Measurements from ENCODE around the gene OR6X1.
"Not testable (repeated sequence)": the region's sequence is repeated elsewhere in the genome, so short reads cannot be mapped to it uniquely, and the experiment has no call there.

The OR6X1 gene

DNA sequence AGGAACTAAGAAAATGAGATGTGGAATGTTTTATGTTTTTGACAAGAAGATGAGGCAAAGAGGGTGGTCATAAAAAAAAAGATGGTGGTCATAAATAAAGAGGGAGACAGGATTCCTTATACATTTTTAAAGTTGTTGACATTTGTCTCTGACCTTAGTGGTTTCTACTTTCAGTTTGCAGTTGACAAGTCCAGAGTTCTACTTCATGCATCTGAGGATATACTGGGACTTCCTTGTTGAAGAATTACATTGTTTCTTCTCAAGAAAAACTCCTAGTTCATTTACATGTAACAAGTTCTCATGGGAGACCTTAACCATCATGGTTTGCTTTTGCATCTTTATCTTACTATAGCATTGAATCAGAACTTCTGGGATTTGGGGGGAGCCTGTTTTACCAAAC is 1.2 kb downstream of the OR6X1 start:
- no peak for DNase-seq (ENCODE audit: low read depth)

DNA sequence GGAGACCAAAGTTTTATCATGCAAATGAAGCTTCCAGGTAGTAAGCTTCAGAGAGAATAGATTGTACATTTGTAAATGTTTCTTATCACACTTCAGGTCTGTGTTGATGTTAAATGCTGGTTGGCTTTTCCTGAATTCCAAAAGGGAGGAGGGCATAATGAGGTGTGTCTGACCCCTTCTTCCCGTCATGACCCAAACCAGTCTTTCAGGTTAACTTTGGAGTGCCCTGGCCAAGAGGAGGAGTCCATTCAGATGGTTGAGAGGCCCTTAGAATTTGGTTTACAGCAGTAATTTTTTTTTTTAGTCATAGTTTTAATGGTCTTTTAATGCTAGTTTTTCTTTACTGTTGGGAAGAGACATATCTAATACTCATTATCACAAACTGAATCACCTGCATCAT is 2.5 kb downstream of the OR6X1 start:
- DNase-seq (ENCODE audit: low read depth) = no peak

DNA sequence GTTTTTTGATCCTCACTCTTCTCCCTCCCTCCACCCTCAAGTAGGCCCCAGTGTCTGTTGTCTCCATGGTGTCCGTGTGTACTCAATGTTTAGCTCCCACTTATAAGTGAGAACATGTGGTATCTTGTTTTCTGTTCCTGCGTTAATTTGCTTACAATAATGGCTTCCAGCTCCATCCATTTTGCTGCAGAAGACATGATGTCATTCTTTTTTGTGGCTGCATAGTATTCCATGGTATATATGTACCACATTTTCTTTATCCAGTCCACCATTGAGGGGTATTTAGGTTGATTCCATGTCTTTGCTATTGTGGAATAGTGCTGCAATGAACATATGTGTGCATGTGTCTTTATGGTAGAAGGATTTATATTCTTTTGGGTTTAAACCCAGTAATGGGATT is 6.0 kb downstream of the OR6X1 start:
- DNase-seq (ENCODE audit: low read depth) = not testable (repeated sequence)

DNA sequence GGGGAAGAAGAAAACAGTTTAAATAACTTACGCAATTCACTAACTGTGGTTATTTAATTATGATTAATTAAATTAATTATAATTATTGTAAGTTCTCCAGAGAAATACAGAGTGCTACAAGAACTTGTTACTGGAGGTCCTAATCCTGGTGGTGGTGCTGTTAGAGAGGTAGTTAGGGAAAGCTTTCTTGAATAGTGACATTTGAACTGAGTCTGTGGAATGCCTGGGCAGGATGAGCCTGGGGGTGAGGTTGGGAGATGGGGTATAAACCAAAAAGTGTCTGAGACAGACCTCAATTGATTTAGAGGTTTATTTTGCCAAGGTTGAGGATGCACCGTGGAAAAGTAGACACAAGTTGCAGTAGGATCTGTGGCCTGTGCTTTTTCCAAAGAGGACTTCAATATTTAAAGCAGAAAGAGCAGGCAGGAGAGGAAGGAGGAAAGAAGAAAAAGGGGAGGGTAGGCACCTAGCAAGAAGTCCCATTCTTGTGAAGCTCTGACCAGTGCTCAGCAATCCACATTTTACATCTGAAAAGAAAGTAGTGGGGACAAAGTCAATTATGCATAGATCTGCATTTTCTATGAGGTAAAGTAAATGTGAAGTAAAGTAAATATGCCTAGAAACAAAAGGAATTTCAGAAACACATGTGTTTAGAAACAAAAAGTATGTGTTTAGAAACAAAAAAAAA is 8.4 kb downstream of the OR6X1 start:
- no peak for DNase-seq (ENCODE audit: low read depth)

DNA sequence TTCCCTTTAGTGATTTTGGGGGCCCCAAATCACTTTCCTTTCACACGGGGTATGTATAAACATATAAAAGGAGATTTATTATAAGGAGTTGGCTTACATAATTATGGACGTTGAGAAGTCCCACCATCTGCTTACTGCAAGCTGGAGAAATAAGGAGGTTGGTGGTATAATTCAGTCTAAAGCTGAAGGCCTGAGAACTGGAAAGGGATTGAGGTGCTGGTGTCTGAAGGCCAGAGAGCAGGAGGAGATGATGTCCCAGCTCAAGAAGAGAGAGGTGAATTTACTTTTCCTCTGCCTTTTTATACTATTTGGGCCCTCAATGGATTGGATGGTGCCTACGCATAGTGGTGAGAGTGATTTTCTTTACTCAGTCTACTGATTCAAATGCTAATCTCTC is 11.6 kb downstream of the OR6X1 start:
- no peak for DNase-seq (ENCODE audit: low read depth)

DNA sequence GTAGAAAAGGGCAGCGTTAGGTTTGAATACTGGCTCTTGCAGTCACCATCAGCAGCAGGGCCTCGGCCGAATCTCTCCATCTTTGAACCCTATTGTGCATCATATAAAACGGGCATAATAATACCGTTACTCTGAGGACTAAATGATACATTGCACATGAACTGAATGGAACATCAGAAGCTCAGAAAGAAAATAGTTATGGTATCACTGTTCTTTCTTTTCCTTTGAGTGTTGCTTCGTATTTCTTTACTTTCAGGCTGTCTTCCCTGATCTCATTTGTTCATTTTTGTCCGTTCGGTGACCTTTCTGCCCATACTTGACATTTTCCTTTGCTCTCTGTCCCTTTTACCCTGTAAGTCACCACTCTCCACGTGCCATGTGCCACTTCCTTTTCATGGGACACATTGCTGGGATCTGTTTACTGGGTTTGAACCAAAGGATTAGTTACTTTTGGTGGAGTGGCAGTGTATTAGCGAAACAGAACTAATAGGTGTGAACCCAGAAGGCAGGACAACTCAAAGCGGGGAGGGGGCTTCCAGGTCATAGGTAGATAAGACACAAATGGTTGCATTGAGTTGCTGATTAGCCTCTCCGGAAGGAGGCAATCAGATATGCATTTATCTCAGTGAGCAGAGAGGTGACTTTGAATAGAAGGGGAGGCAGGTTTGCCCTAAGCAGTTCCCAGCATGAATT is 12.1 kb downstream of the OR6X1 start:
- no peak for DNase-seq (ENCODE audit: low read depth)

DNA sequence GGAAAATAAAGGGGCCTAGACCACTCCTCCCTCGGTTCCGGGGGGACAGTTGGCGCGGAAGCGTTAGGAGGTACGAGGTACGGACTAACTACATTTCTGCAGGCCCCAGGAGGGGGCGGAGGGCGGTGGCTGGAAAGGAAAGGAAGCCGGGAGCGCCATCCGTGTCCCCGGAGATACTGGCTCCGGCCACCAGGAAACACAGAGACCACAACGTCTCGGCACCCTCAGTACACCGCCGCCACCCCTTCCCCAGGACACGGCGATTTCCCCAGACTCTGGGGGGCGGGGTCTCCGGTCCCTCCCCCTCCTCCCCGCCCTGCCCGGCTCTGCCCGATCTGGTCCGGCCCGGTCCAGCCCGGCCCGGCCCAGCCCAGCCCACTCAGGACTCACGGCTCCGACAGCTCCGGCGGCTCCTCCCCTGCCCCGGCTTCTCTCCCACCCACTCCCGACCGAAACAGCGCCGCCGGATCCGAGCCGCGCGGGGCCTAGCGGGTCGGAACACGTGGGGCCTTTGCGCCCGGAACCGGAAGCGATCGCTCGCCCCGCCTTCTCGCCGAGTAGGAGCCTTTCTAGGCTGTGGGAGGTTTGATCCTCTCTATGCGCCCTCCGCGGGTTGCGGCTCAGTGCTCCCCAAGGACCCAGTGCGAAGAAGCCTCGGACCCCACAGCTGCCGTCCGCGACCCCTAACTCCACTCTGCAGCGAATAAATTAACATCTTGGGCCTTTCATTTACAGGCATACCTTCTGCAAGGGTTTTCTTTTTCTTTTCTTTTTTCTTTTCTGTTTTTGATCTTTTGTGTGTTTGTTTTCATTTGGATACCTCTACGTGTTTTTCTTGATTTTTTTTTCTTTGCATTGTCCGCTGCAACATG is 12.9 kb downstream of the OR6X1 start, which contains the start of gene ZNF202:
Gene ZNF202, minus strand, starts transcription at position 502 of the 872 bp plus-strand sequence. CDS start 10,772 bp downstream, outside the sequence.
- peak; percentile 82 for DNase-seq (ENCODE audit: low read depth)

DNA sequence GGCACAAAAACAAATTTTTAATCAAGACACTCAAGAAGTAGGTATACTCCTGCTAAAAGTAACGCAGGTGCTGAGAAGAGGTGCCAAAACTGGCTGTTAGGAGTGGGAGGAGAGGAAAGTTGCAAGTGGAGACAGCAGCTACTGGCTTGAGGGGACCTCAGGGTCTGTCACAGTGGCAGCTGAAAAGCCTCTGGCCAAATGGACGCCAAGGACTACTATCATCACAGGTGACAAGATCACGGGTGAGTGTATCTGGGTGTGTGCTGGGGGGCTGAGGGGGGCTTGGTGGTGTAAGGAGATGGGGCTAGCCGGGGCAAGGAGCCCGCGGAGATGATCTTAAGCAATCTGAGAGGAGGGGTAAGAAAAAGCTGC is 13.5 kb downstream of the OR6X1 start:
- DNase-seq (ENCODE audit: low read depth) = no peak

DNA sequence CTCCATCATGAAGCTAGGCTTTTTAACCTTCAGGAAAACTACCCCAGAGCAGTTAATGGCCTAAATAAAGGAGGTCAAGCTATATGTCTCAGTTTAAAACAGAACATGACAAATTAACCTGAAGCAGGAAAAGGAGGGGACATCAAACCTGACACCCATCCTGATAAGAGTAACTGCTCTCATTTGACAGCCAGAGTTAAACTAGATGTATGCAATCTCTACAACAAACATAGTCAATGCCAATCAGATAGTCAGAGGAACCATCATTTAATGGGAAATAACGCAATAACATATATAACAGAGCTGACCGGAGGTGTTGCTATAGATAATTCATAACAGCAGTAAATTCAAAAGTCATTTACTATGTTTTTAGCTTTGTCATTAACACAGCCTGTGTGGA is 15.9 kb downstream of the OR6X1 start:
- DNase-seq (ENCODE audit: low read depth) = no peak

DNA sequence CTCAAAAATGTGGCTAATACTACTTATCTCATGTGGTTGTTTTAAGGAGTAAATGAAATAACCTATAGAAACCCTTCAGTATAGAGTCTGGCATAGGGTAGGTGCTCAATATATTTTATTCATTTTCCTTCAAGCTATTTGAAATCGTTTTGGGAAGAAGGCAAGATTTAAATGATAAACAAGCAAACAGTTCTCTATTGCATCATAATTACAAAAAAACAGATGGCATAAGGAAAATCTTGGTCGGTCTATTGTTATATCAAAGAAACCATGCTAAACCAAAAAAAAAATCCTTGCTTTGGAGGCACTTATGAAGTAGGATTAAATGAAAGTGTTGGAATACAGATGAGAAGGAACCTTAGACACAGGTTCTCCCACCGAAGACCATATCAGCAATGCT is 17.5 kb downstream of the OR6X1 start:
- no peak for DNase-seq (ENCODE audit: low read depth)

DNA sequence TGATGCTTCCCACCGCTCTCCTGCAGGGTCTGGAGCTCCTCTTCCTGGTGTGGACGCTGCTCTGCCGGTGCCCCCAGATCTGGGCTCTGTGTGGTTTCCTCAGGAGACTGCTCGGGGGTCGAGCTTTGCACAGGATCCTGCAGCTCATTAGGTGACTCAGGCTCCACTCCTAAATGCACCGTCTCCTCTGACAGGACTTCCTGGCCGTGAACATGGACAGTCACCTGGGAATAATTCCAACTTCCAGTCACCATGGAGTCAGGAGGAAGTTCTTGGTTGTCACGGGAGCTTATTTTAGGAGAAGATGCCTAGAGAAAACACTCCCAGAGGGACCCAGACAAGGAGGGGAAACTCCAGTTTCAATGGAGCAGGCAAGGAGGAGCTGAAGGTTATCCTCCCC is 24.7 kb downstream of the OR6X1 start:
- no peak for DNase-seq (ENCODE audit: low read depth)

DNA sequence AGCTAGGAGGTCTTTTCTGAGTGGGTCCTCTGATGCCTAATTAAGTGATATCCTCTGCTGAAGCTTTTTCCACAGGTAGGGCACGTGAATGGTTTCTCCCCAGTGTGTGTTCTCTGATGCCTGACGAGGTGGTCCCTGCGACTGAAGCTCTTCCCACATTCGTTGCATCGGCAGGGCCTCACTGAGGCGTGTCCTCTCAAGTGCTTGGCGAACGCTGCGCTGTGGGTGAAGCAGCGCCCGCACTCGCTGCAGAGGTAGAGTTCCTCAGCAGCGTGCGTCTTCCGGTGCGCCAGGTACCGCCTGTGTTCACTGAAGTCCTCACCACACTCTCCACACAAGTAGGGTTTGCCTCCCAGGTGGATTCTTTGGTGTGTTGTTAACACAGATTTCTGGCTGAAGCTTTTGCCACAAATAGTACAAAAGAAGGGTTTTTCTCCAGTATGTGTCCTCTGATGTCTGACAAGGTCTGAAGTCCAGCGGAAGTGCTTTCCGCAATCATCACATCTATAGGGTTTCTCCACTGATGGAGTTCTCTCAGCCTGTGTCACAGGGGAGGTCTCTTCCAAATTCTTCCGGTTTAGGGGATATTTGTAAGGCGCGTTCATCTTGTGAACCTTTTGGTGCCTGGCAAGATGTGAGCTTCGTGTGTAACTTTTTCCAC is 28.2 kb downstream of the OR6X1 start:
- DNase-seq (ENCODE audit: low read depth) = no peak

DNA sequence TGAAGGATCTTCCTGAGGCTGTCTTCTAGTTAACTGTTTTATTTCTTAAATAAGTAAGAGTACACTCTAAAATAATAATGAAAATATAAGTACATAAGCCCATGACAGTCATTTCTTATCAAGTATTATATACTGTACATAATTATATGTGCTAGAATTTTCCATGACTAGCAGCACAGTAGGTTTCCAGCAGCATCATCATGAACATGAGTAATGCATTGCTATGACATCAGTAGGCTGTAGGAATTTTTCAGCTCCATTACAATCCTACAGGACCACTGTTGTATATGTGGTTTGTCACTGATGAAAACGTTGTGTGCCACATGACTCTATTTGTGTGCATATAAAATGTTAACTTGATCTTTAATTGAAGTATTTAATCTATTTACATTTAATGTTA is 34.9 kb downstream of the OR6X1 start:
- no peak for DNase-seq (ENCODE audit: low read depth)

DNA sequence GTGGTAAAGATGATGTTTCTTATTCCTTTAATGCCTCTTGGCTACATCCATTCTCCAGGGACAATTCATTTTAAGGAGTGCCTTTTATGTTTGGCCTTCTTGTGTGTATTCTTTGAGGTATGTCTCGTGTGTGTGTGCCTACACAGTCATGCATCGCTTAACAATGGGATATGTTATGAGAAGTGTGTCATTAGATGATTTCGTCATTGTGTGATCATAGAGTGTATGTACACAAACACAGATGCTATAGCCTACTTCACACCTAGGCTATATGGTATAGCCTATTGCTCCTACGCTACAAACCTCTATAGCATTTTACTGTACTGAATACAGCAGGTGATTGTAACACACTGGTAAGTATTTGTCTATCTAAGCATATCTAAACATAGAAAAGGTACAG is 35.8 kb downstream of the OR6X1 start:
- DNase-seq (ENCODE audit: low read depth) = no peak

DNA sequence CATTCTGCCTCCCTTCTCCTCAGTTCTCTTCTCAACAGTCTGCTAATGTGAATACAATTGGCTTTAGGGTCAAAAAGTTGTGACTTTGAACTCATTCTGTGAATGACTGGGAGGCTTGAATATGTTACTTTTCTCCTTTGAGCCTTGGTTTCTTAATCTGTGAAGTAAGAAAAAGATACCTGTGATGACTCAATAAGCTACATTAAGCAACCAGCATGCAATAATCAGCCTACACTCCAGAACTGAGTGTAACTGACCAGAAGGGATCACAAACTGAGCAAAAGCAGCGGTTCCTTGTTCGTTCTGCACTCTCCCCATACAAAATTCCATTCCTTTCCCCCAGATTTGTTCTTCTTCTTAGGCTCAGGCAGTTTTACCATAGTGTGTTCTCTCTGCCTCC is 36.3 kb downstream of the OR6X1 start:
- no peak for DNase-seq (ENCODE audit: low read depth)

DNA sequence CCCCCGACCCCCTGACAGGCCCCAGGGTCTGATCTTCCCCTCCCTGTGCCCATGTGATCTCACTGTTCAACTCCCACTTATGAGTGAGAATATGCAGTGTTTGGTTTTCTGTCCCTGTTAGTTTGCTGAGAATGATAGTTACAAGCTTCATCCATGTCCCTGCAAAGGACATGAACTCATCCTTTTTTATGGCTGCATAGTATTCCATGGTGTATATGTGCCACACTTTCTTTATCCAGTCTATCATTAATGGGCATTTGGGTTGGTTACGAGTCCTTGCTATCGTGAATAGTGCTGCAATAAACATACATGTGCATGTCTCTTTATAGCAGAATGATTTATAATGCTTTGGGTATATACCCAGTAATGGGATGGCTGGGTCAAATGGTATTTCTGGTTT is 41.7 kb downstream of the OR6X1 start:
- not testable (repeated sequence) for DNase-seq (ENCODE audit: low read depth)

DNA sequence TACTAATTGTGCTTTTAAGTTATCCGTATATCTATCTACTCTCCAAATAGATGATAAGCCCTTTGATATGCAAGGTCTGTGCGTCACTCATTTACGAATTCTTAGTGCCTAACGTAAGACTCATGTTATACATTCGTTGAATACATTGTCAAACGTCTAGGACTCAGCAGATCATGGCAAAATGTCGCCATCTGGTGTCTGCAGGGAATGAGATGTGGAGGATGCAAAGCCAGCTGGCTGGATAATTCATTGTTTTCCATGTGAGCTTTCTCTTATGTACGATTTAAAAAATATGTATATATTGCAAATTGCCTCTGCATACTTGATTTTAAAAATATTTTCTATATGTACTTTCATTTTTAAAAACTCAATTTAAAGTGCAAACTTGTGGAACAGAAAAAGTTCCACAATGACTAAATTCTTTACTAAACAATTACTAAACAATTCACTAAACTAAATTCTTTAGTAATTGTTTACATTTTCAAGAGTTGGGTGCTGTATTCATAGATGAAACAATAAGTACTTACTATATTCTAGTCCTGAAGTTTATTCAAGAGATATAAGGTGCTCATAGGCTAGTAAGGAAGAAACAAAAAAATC is 46.6 kb downstream of the OR6X1 start:
- DNase-seq (ENCODE audit: low read depth) = peak; percentile 17

DNA sequence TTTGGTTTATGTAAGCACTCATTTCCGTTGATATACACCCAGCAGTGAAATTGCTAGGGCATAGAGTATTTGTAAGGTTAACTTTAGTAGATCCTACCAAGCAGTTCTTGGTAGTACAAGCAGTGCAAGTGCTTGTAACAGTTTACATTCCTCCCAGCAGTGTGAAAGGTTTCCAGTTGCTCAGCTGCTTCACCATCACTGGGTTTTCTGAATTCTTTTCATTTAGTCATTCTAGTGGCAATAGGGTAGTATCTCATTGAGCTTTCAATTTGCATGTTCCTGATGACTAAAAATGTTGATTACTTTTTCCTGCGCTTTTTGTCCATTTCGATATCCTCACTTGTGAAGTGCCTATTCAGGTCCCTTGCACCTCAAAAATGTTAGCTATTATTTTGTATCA is 47.1 kb downstream of the OR6X1 start:
- no peak for DNase-seq (ENCODE audit: low read depth)

DNA sequence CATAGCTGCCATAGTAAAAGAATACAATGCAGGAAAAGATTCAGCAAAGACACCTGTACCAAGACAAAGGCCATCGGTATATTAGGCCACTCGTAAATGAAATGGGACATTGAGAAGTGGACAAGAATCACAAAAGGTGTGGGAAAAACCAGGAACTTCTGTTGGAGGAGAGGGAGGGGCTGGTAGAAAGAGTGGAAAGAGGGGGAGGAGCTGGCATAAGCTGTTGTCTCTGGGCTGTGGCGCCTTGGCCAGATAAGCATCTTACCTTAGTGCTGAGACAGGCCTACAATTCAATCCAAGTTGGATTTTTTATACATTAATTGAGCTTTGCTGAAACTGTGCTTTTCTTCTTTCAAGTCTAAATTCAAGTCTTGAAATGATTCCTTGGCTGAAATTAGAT is 50.0 kb downstream of the OR6X1 start:
- no peak for DNase-seq (ENCODE audit: low read depth)

All from stimulated activated CD8-positive, alpha-beta memory T cell treated with anti-CD3 and anti-CD28 coated beads, Interleukin-12 subunit alpha, Interleukin-12 subunit beta, amount 100 ng/mL, for 4 hours (primary cell).